Embryonic facial prominence (tissue), 1 donor: ENCODE measurements around the gene THADA.
"Not testable (repeated sequence)": the region's sequence is repeated elsewhere in the genome, so short reads cannot be mapped to it uniquely, and the experiment has no call there.

Experiments
- DNase-seq: peaks from one replicate; pipeline ENCODE4 v3.0.0-alpha.2; 2016; ENCODE audit errors: extremely low spot score

The THADA gene

GRCh38 chr2:43189861-43190260 is 406.0 kb downstream of the THADA start:
- DNase-seq = not testable (repeated sequence)

GRCh38 chr2:43188561-43189386 is 407.1 kb downstream of the THADA start:
- no peak for DNase-seq

- no peak for DNase-seq
Observed at GRCh38 chr2:43186679-43187374, 409.0 kb downstream of the THADA start.

- DNase-seq = no peak
Observed at GRCh38 chr2:43186321-43186678, 409.5 kb downstream of the THADA start.

GRCh38 chr2:43185146-43185545 is 410.7 kb downstream of the THADA start:
- DNase-seq = no peak

GRCh38 chr2:43184339-43184895 is 411.4 kb downstream of the THADA start:
- no peak for DNase-seq

GRCh38 chr2:43183743-43184142 is 412.1 kb downstream of the THADA start:
- no peak for DNase-seq

GRCh38 chr2:43180897-43181296 is 414.9 kb downstream of the THADA start:
- DNase-seq = no peak
